Brain microvascular endothelial cell (primary cell): ENCODE measurements around the gene SLC25A11.

ENCODE experiments used
- DNase-seq: peaks from one replicate; pipeline ENCODE4 v3.0.0-alpha.2; 2020
- H3K27ac ChIP-seq: fragments of 250-450 bp; sonication (Bioruptor Pico); 2 replicates; pipeline ENCODE4 v1.5.1; 2020; ENCODE audit warnings: mild to moderate bottlenecking, moderate library complexity
- H3K27me3 ChIP-seq: fragments of 250-450 bp; sonication (Bioruptor Pico); replicated peaks from 2 replicates; pipeline ENCODE4 v1.5.1; 2020; ENCODE audit warnings: mild to moderate bottlenecking
- H3K36me3 ChIP-seq: fragments of 250-450 bp; sonication (Bioruptor Pico); replicated peaks from 2 replicates; pipeline ENCODE4 v1.5.1; 2020; ENCODE audit warnings: mild to moderate bottlenecking
- H3K4me3 ChIP-seq: 2 replicates; pipeline ENCODE4 v1.5.1; 2011; ENCODE audit warnings: low read depth, mild to moderate bottlenecking, control low read depth, low read length, moderate library complexity
- CTCF ChIP-seq: IDR thresholded peaks from 2 replicates; pipeline ENCODE4 v1.5.1; 2011; ENCODE audit warnings: low read depth, mild to moderate bottlenecking, moderate library complexity, low read length, control low read depth, inconsistent platforms; ENCODE audit errors: missing control alignments
- in situ Hi-C: cut with HindIII; loops from 2 replicates; pipeline ENCODE4 v1.10.0; 2017; ENCODE audit warnings: low sequenced_read_pairs, low pct_ligation_motif_present

SLC25A11 gene

GRCh38 chr17:4895121-4895520 lies 44.7 kb downstream of the SLC25A11 start:
- Histone ChIP-seq H3K4me3 (no peak overlapping the region), H3K27ac (no peak overlapping the region), H3K36me3 (peaks cover 53% of the 10 kb centered on the region), H3K27me3 (no peaks in the 10 kb centered on the region)
- in situ Hi-C loops: no loop called here
- TF ChIP-seq CTCF: no peak
- DNase-seq: no peak

GRCh38 chr17:4893721-4894560 lies 45.9 kb downstream of the SLC25A11 start:
- DNase-seq: no peak
- in situ Hi-C loops: no loop called here
- H3K36me3 ChIP-seq: peaks cover 53% of the 10 kb centered on the region

GRCh38 chr17:4893272-4893671 lies 46.6 kb downstream of the SLC25A11 start:
- no peak overlapping the region for H3K4me3 ChIP-seq
- peaks cover 54% of the 10 kb centered on the region for H3K36me3 ChIP-seq
- no peak overlapping the region for H3K27ac ChIP-seq
- no peaks in the 10 kb centered on the region for H3K27me3 ChIP-seq
- in situ Hi-C loops: no loop called here
- DNase-seq: no peak
- TF ChIP-seq CTCF: no peak

More at GRCh38 chr17:4893721-4894560, 45.9 kb downstream of the SLC25A11 start:
- H3K4me3 ChIP-seq: no peak overlapping the region
- TF ChIP-seq CTCF: no peak
- H3K27me3 ChIP-seq: no peaks in the 10 kb centered on the region
- no peak overlapping the region for H3K27ac ChIP-seq

- TF ChIP-seq CTCF: no peak
These were observed 47.2 kb downstream of the SLC25A11 start for GRCh38 chr17:4892499-4893221.

GRCh38 chr17:4891411-4892410 lies 48.1 kb downstream of the SLC25A11 start:
- Histone ChIP-seq H3K27ac (no peak overlapping the region), H3K36me3 (peaks cover 67% of the 10 kb centered on the region), H3K27me3 (no peaks in the 10 kb centered on the region), H3K4me3 (no peak overlapping the region)
- in situ Hi-C loops: no loop called here
- TF ChIP-seq CTCF: no peak
- no peak for DNase-seq

More at GRCh38 chr17:4892499-4893221, 47.2 kb downstream of the SLC25A11 start:
- peaks cover 60% of the 10 kb centered on the region for H3K36me3 ChIP-seq
- in situ Hi-C loops: no loop called here
- no peak overlapping the region for H3K27ac ChIP-seq
- H3K27me3 ChIP-seq: no peaks in the 10 kb centered on the region
- no peak for DNase-seq
- no peak overlapping the region for H3K4me3 ChIP-seq
